IMR-90 (cell line): ENCODE measurements around the gene MDP1. TPM values are rescaled to one million over a fixed set of nuclear protein-coding genes. Genes with fewer than 3 reads are reported as not detected.
A peak's percentile ranks its signal among the peaks of the same experiment; 100 is the strongest.

Experiments
- ATAC-seq: fragments of 200-7000 bp; cut with Tn5 transposase; 2 replicates; pipeline ENCODE4 v1.9.1; 2020; ENCODE audit warnings: low read depth, mild to moderate bottlenecking, moderate library complexity
- BruUV-seq: library from RNA; stranded (reverse); fragments of 400-500 nt; replicated peaks from 2 replicates; lab custom pipeline; 2021; lab: Mats Ljungman, UMichigan
- CTCF ChIA-PET: fragments of 300-600 bp; formaldehyde crosslinking; extraction: SDS; loops from one replicate; lab custom pipeline; 2021; ENCODE audit warnings: antibody characterized with exemption; lab: Yijun Ruan, JAX
- POLR2A ChIA-PET: fragments of 300-600 bp; sonication (Branson Sonifier 250); formaldehyde crosslinking; loops from one replicate; lab custom pipeline; 2022; ENCODE audit warnings: antibody characterized with exemption; ENCODE audit not compliant: unreplicated experiment; lab: Charles Lee
- DNase-seq: peaks from one replicate; pipeline ENCODE4 v3.0.0; 2013
- H2AFZ ChIP-seq: replicated peaks from 2 replicates; pipeline ENCODE3; 2013; ENCODE audit warnings: low read length, mild to moderate bottlenecking; ENCODE audit not compliant: poor library complexity
- H2AK5ac ChIP-seq: 2 replicates; pipeline ENCODE4 v1.6.1; 2013; ENCODE audit warnings: low read depth, low read length, inconsistent platforms
- H2AK9ac ChIP-seq: replicated peaks from 2 replicates; pipeline ENCODE3; 2013; ENCODE audit warnings: mild to moderate bottlenecking, low read depth, low read length, moderate library complexity; ENCODE audit not compliant: poor library complexity
- H2BK120ac ChIP-seq: 2 replicates; pipeline ENCODE4 v1.6.1; 2013; ENCODE audit warnings: low read depth, low read length, inconsistent platforms
- H2BK15ac ChIP-seq: 3 replicates; pipeline ENCODE4 v1.6.1; 2013; ENCODE audit warnings: low read depth, low read length, inconsistent platforms
- H2BK20ac ChIP-seq: 2 replicates; pipeline ENCODE4 v1.6.1; 2013; ENCODE audit warnings: low read depth, mild to moderate bottlenecking, inconsistent platforms, low read length, moderate library complexity
- H2BK5ac ChIP-seq: 2 replicates; pipeline ENCODE4 v1.6.1; 2013; ENCODE audit warnings: mild to moderate bottlenecking, low read depth, low read length, inconsistent platforms; ENCODE audit not compliant: poor library complexity, severe bottlenecking
- H3K14ac ChIP-seq: replicated peaks from 2 replicates; pipeline ENCODE4 v1.6.1; 2013; ENCODE audit warnings: low read depth, low read length, inconsistent platforms
- H3K18ac ChIP-seq: 2 replicates; pipeline ENCODE4 v1.6.1; 2013; ENCODE audit warnings: low read depth, low read length, control low read depth
- H3K23ac ChIP-seq: 2 replicates; pipeline ENCODE4 v1.6.1; 2013; ENCODE audit warnings: low read depth, low read length, inconsistent platforms
- H3K27ac ChIP-seq: 2 replicates; pipeline ENCODE4 v1.5.1; 2013; ENCODE audit warnings: mild to moderate bottlenecking, control low read depth, low read length; ENCODE audit not compliant: insufficient read depth
- H3K27me3 ChIP-seq: 2 replicates; pipeline ENCODE4 v1.6.1; 2013; ENCODE audit warnings: low read length; ENCODE audit not compliant: control insufficient read depth, insufficient read depth
- H3K36me3 ChIP-seq: 2 replicates; pipeline ENCODE4 v1.6.1; 2013; ENCODE audit warnings: low read length, mixed read lengths; ENCODE audit not compliant: control insufficient read depth, insufficient read depth
- H3K4ac ChIP-seq: 2 replicates; pipeline ENCODE4 v1.6.1; 2013; ENCODE audit warnings: low read depth, low read length, inconsistent platforms
- H3K4me1 ChIP-seq: 2 replicates; pipeline ENCODE4 v1.6.1; 2013; ENCODE audit warnings: low read length, mixed read lengths; ENCODE audit not compliant: control insufficient read depth, insufficient read depth
- H3K4me2 ChIP-seq: 2 replicates; pipeline ENCODE4 v1.6.1; 2013; ENCODE audit warnings: low read depth, mild to moderate bottlenecking, control low read depth, low read length, moderate library complexity
- H3K4me3 ChIP-seq: 2 replicates; pipeline ENCODE4 v1.5.1; 2013; ENCODE audit warnings: low read depth, mild to moderate bottlenecking, control low read depth, low read length, moderate library complexity; ENCODE audit not compliant: insufficient read depth
- H3K56ac ChIP-seq: 2 replicates; pipeline ENCODE4 v1.6.1; 2013; ENCODE audit warnings: low read length, inconsistent platforms; ENCODE audit not compliant: insufficient read depth; ENCODE audit errors: extremely low read depth
- H3K79me1 ChIP-seq, 2 experiments: 2 replicates each; pipeline ENCODE4 v1.6.1; 2013; ENCODE audit warnings: low read length in 2 of 2, inconsistent platforms in 1 of 2, low read depth in 1 of 2
- H3K9ac ChIP-seq: 2 replicates; pipeline ENCODE4 v1.6.1; 2013; ENCODE audit warnings: low read depth, low read length, control low read depth
- H3K9me1 ChIP-seq: 2 replicates; pipeline ENCODE4 v1.6.1; 2013; ENCODE audit warnings: low read length, inconsistent platforms; ENCODE audit not compliant: insufficient read depth
- H3K9me3 ChIP-seq: 2 replicates; pipeline ENCODE4 v1.6.1; 2013; ENCODE audit warnings: low read length; ENCODE audit not compliant: control insufficient read depth, insufficient read depth
- H4K20me1 ChIP-seq: 2 replicates; pipeline ENCODE4 v1.6.1; 2013; ENCODE audit warnings: low read length, inconsistent platforms; ENCODE audit not compliant: insufficient read depth
- H4K5ac ChIP-seq: 2 replicates; pipeline ENCODE4 v1.6.1; 2013; ENCODE audit warnings: mild to moderate bottlenecking, low read depth, low read length, control low read depth
- H4K8ac ChIP-seq, 2 experiments: 2 replicates each; pipeline ENCODE4 v1.6.1; 2013; ENCODE audit warnings: low read depth in 2 of 2, low read length in 2 of 2, control low read depth in 1 of 2, inconsistent platforms in 1 of 2
- H4K91ac ChIP-seq: 2 replicates; pipeline ENCODE4 v1.6.1; 2013; ENCODE audit warnings: low read depth, low read length, inconsistent platforms; ENCODE audit not compliant: insufficient read depth
- BHLHE40 ChIP-seq: fragments of 150-350 bp; IDR thresholded peaks from 2 replicates; pipeline ENCODE4 v1.6.1; 2016; ENCODE audit warnings: mild to moderate bottlenecking, low read depth, low read length
- CEBPB ChIP-seq: IDR thresholded peaks from 2 replicates; pipeline ENCODE4 v1.6.1; 2012; ENCODE audit warnings: low read depth, low read length, improper control_type of control experiment
- CHD1 ChIP-seq: IDR thresholded peaks from 2 replicates; pipeline ENCODE4 v1.6.1; 2012; ENCODE audit warnings: low read depth, low read length, improper control_type of control experiment
- FOS ChIP-seq: fragments of 150-350 bp; IDR thresholded peaks from 2 replicates; pipeline ENCODE4 v1.6.1; 2016; ENCODE audit warnings: low read depth, low read length
- MAZ ChIP-seq: IDR thresholded peaks from 2 replicates; pipeline ENCODE4 v1.6.1; 2012; ENCODE audit warnings: low read depth, mild to moderate bottlenecking, low read length, improper control_type of control experiment, moderate library complexity, borderline replicate concordance
- MXI1 ChIP-seq: IDR thresholded peaks from 2 replicates; pipeline ENCODE4 v1.6.1; 2012; ENCODE audit warnings: low read depth, mild to moderate bottlenecking, low read length, moderate library complexity, borderline replicate concordance
- NFE2L2 ChIP-seq: fragments of 150-350 bp; IDR thresholded peaks from 2 replicates; pipeline ENCODE4 v1.6.1; 2016; ENCODE audit warnings: low read depth, mild to moderate bottlenecking, low read length
- POLR2A ChIP-seq: IDR thresholded peaks from 2 replicates; pipeline ENCODE4 v1.6.1; 2012; ENCODE audit warnings: mild to moderate bottlenecking, low read depth, low read length
- RAD21 ChIP-seq: IDR thresholded peaks from 2 replicates; pipeline ENCODE4 v1.6.1; 2012; ENCODE audit warnings: low read length, improper control_type of control experiment
- RCOR1 ChIP-seq: IDR thresholded peaks from 2 replicates; pipeline ENCODE4 v1.6.1; 2012; ENCODE audit warnings: mild to moderate bottlenecking, low read length, improper control_type of control experiment; ENCODE audit not compliant: insufficient replicate concordance
- RFX5 ChIP-seq: IDR thresholded peaks from 2 replicates; pipeline ENCODE4 v1.8.0; 2012; ENCODE audit warnings: low read depth, mild to moderate bottlenecking, low read length, moderate library complexity
- WGBS, 2 experiments: methylation state at CpG; one replicate each; pipeline versions ENCODE4 v1.1.5 to v1.1.7; 2013; ENCODE audit warnings: missing lambda C conversion rate in 2 of 2; ENCODE audit not compliant: insufficient read length in 1 of 2; ENCODE audit errors: extremely low coverage in 2 of 2; 5-methylcytosine and 5-hydroxymethylcytosine counted together
- dilution Hi-C: fragments of 300-500 bp; cut with HindIII; formaldehyde crosslinking; loops from one replicate; pipeline ENCODE4 v1.14.3; 2018; ENCODE audit warnings: low sequenced_read_pairs; ENCODE audit not compliant: unreplicated experiment
- in situ Hi-C: fragments of 300-500 bp; cut with MboI; formaldehyde crosslinking; loops from 3 replicates; pipeline ENCODE4 v1.14.3; 2019; ENCODE audit warnings: low sequenced_read_pairs, inconsistent platforms, mixed read lengths
- intact Hi-C: fragments of 100-400 bp; cut with micrococcal nuclease; formaldehyde crosslinking; loops from 2 replicates; pipeline ENCODE4 v1.10.0; 2022
- polyA plus RNA-seq, 3 experiments: library from polyadenylated mRNA; depleted of rRNA; stranded (reverse); fragments of >200 nt; gene quantifications; 2 replicates each; pipeline ENCODE4 v1.2.3, GENCODE V29; 2012; ENCODE audit warnings: low replicate concordance in 1 of 3
- total RNA-seq: library from RNA; depleted of rRNA; stranded (reverse); fragments of >200 nt; gene quantifications from 2 replicates; pipeline ENCODE4 v1.2.3, GENCODE V29; 2012
- TF ChIP-seq, protein P1 (sequence below): fragments of 150-350 bp; IDR thresholded peaks from 2 replicates; pipeline ENCODE4 v1.6.1; 2017; ENCODE audit warnings: mild to moderate bottlenecking, antibody characterized with exemption, low read length, low read depth
- TF ChIP-seq, protein P2 (sequence below): conservative IDR thresholded peaks from 2 replicates; pipeline ENCODE4 v1.5.1; 2012; ENCODE audit warnings: mild to moderate bottlenecking, low read depth, low read length, improper control_type of control experiment
- TF ChIP-seq, protein P3 (sequence below): fragments of 150-350 bp; IDR thresholded peaks from 2 replicates; pipeline ENCODE4 v1.6.1; 2016; ENCODE audit warnings: low read depth, mild to moderate bottlenecking, low read length, moderate library complexity, borderline replicate concordance

The MDP1 gene
- total and polyA plus RNA-seq, 2 of the 4 experiments (the other 2 are of a cell fraction), result 15.1 to 17.8 TPM

DNA sequence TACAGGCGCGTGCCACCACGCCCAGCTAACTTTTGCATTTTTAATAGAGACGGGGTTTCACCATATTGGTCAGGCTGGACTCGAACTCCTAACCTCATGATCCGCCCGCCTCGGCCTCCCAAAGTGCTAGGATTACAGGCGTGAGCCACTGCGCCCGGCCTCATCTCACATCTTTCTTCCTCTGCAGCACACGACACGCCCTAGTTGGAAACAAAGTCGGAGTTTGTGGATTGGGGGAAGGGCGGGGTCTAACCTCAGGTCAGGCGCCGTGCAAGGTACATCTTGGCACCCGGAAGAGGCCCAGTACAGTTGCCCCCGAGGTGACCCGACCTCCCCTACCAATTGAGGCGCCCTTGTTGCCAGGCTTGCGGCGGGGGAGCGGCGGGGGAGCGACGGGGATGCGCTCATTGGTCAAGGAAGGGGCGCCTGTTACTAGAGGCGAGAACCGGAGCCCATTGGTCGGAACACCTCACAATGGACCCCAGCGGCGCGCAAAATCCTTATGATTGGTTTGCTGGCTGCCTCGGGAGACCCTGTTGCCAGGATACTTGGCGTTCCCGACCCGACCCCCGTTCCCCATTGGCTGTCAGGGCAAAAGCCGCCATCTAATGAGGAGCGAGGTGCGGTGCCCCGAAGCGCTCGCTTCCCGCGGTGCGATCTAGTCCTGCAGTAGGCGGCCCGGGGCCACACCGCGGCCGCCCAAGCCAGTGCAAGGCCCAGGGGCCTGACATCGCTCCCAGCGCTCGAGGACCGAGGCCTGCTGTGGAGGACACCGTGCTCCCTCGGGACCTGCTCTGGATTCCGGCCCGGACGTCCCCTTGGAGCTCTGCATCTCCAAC, 44.2 kb downstream of the MDP1 start, which contains the start of gene REC8:
Gene REC8, plus strand, starts transcription at position 659 of the 839 bp plus-strand sequence. CDS start 473 bp downstream, outside the sequence.
- Histone ChIP-seq H3K9me3 (no peaks in the 10 kb centered on the region), H2AFZ (peak within 1 kb of the TSS; percentile 61), H3K27me3 (no peaks in the 10 kb centered on the region), H2AK9ac (peak within 1 kb of the TSS; percentile 57), H3K14ac (no peak within 1 kb of the TSS), H3K27ac (no peak within 1 kb of the TSS), H2AK5ac (no peak within 1 kb of the TSS), H3K9me1 (0 out of 2 replicates have a peak, but pooled peaks cover 3% of the 10 kb centered on the region), H3K56ac (no peak within 1 kb of the TSS), H3K4me1 (no peaks in the 10 kb centered on the region), H4K8ac (0 out of 4 replicates have a peak within 1 kb of the TSS, but pooled peaks of 1 of the 2 experiments have one; percentile 14), H3K9ac (no peak within 1 kb of the TSS), H4K91ac (no peak within 1 kb of the TSS), H2BK120ac (no peak within 1 kb of the TSS), H3K4ac (no peak within 1 kb of the TSS), H3K18ac (no peak within 1 kb of the TSS), H4K5ac (no peak within 1 kb of the TSS), H3K4me2 (no peak within 1 kb of the TSS), H3K36me3 (peaks cover 29% of the 10 kb centered on the region), H3K23ac (no peak within 1 kb of the TSS), H3K4me3 (no peak within 1 kb of the TSS), H2BK15ac (no peak within 1 kb of the TSS), H2BK5ac (no peak within 1 kb of the TSS), H4K20me1 (no peaks in the 10 kb centered on the region), H2BK20ac (no peak within 1 kb of the TSS), H3K79me1 (no peaks in the 10 kb centered on the region)
- 31% methylated on average over 35 of the region's 63 CpGs; no CpG with 5 or more reads in 1 of the 2 experiments for WGBS, 2 experiments
- ChIA-PET POLR2A (no interaction called here), CTCF (interaction anchor here (0.7 kb wide), 1 partner anchor 10 kb away, joined by 3 read pairs; the partner anchor contains the start of gene IRF9)
- intact Hi-C loops (no loop called here), dilution Hi-C loops (no loop called here), in situ Hi-C loops (no loop called here)
- DNase-seq (no peak), ATAC-seq (no peak)
- BruUV-seq, result no TSS peak
- TF ChIP-seq, protein P1, sequence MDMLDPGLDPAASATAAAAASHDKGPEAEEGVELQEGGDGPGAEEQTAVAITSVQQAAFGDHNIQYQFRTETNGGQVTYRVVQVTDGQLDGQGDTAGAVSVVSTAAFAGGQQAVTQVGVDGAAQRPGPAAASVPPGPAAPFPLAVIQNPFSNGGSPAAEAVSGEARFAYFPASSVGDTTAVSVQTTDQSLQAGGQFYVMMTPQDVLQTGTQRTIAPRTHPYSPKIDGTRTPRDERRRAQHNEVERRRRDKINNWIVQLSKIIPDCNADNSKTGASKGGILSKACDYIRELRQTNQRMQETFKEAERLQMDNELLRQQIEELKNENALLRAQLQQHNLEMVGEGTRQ, result no peak
- no peak for TF ChIP-seq FOS
- TF ChIP-seq, protein P2, sequence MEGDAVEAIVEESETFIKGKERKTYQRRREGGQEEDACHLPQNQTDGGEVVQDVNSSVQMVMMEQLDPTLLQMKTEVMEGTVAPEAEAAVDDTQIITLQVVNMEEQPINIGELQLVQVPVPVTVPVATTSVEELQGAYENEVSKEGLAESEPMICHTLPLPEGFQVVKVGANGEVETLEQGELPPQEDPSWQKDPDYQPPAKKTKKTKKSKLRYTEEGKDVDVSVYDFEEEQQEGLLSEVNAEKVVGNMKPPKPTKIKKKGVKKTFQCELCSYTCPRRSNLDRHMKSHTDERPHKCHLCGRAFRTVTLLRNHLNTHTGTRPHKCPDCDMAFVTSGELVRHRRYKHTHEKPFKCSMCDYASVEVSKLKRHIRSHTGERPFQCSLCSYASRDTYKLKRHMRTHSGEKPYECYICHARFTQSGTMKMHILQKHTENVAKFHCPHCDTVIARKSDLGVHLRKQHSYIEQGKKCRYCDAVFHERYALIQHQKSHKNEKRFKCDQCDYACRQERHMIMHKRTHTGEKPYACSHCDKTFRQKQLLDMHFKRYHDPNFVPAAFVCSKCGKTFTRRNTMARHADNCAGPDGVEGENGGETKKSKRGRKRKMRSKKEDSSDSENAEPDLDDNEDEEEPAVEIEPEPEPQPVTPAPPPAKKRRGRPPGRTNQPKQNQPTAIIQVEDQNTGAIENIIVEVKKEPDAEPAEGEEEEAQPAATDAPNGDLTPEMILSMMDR, result no peak
- TF ChIP-seq RAD21, result no peak
- TF ChIP-seq RFX5, result no peak
- no peak for TF ChIP-seq NFE2L2
- TF ChIP-seq POLR2A, result no peak
- no peak for TF ChIP-seq MAZ
- TF ChIP-seq CEBPB, result no peak
- no peak for TF ChIP-seq BHLHE40
- TF ChIP-seq, protein P3, sequence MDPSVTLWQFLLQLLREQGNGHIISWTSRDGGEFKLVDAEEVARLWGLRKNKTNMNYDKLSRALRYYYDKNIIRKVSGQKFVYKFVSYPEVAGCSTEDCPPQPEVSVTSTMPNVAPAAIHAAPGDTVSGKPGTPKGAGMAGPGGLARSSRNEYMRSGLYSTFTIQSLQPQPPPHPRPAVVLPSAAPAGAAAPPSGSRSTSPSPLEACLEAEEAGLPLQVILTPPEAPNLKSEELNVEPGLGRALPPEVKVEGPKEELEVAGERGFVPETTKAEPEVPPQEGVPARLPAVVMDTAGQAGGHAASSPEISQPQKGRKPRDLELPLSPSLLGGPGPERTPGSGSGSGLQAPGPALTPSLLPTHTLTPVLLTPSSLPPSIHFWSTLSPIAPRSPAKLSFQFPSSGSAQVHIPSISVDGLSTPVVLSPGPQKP, result no peak
- no peak for TF ChIP-seq RCOR1
- no peak for TF ChIP-seq CHD1
- no peak for TF ChIP-seq MXI1
